HEK293 (cell line): ENCODE data around the gene RECK.

ENCODE experiments used
- BCL6B ChIP-seq: fragments of 450-650 bp; formaldehyde crosslinking; IDR thresholded peaks from 2 replicates; pipeline ENCODE4 v1.5.1; 2017; ENCODE audit warnings: missing biosample characterization, missing genetic modification characterization
- EGR2 ChIP-seq: fragments of 450-650 bp; formaldehyde crosslinking; IDR thresholded peaks from 2 replicates; pipeline ENCODE4 v1.5.1; 2016; ENCODE audit warnings: low read depth, missing biosample characterization, missing genetic modification characterization
- ELK4 ChIP-seq: IDR thresholded peaks from 2 replicates; pipeline ENCODE4 v1.6.1; 2011; ENCODE audit warnings: mild to moderate bottlenecking, low read depth, low read length, borderline replicate concordance
- GLI4 ChIP-seq: fragments of 450-650 bp; formaldehyde crosslinking; IDR thresholded peaks from 2 replicates; pipeline ENCODE4 v1.5.1; 2016; ENCODE audit warnings: missing biosample characterization, missing genetic modification characterization
- MZF1 ChIP-seq: fragments of 450-650 bp; formaldehyde crosslinking; IDR thresholded peaks from 2 replicates; pipeline ENCODE4 v1.5.1; 2017; ENCODE audit warnings: missing biosample characterization, missing genetic modification characterization, borderline replicate concordance
- OSR2 ChIP-seq: fragments of 450-650 bp; formaldehyde crosslinking; IDR thresholded peaks from 2 replicates; pipeline ENCODE4 v1.5.1; 2016; ENCODE audit warnings: missing biosample characterization, missing genetic modification characterization
- TRIM28 ChIP-seq: IDR thresholded peaks from 2 replicates; pipeline ENCODE4 v1.6.1; 2011; ENCODE audit warnings: low read length, control low read depth, borderline replicate concordance
- YY1 ChIP-seq: fragments of 450-650 bp; formaldehyde crosslinking; IDR thresholded peaks from 2 replicates; pipeline ENCODE4 v1.5.1; 2018; ENCODE audit warnings: missing biosample characterization, missing genetic modification characterization
- ZBTB20 ChIP-seq: fragments of 450-650 bp; formaldehyde crosslinking; IDR thresholded peaks from 2 replicates; pipeline ENCODE4 v1.5.1; 2016; ENCODE audit warnings: missing biosample characterization, missing genetic modification characterization
- ZNF157 ChIP-seq: fragments of 450-650 bp; formaldehyde crosslinking; IDR thresholded peaks from 2 replicates; pipeline ENCODE4 v1.5.1; 2016; ENCODE audit warnings: missing biosample characterization, missing genetic modification characterization
- ZNF211 ChIP-seq: fragments of 450-650 bp; formaldehyde crosslinking; IDR thresholded peaks from 2 replicates; pipeline ENCODE4 v1.5.1; 2016; ENCODE audit warnings: low read depth, missing biosample characterization, missing genetic modification characterization
- ZNF223 ChIP-seq: fragments of 450-650 bp; formaldehyde crosslinking; IDR thresholded peaks from 2 replicates; pipeline ENCODE4 v1.5.1; 2016; ENCODE audit warnings: missing biosample characterization, missing genetic modification characterization
- ZNF266 ChIP-seq: fragments of 450-650 bp; formaldehyde crosslinking; IDR thresholded peaks from 2 replicates; pipeline ENCODE4 v1.5.1; 2016; ENCODE audit warnings: missing biosample characterization, missing genetic modification characterization, low read depth
- ZNF280C ChIP-seq: fragments of 450-650 bp; formaldehyde crosslinking; IDR thresholded peaks from 2 replicates; pipeline ENCODE4 v1.5.1; 2016; ENCODE audit warnings: missing biosample characterization, missing genetic modification characterization
- ZNF354C ChIP-seq: fragments of 450-650 bp; formaldehyde crosslinking; IDR thresholded peaks from 2 replicates; pipeline ENCODE4 v1.5.1; 2016; ENCODE audit warnings: missing biosample characterization, missing genetic modification characterization, low read depth, borderline replicate concordance
- ZNF449 ChIP-seq: fragments of 450-650 bp; formaldehyde crosslinking; IDR thresholded peaks from 2 replicates; pipeline ENCODE4 v1.5.1; 2017; ENCODE audit warnings: missing biosample characterization, mild to moderate bottlenecking, missing genetic modification characterization, moderate library complexity
- ZNF488 ChIP-seq: fragments of 450-650 bp; formaldehyde crosslinking; IDR thresholded peaks from 2 replicates; pipeline ENCODE4 v1.5.1; 2016; ENCODE audit warnings: missing biosample characterization, missing genetic modification characterization
- ZNF510 ChIP-seq: fragments of 450-650 bp; formaldehyde crosslinking; IDR thresholded peaks from 2 replicates; pipeline ENCODE4 v1.5.1; 2018; ENCODE audit warnings: mild to moderate bottlenecking, missing genetic modification characterization, missing biosample characterization; ENCODE audit not compliant: insufficient replicate concordance
- ZNF521 ChIP-seq: fragments of 450-650 bp; formaldehyde crosslinking; IDR thresholded peaks from 2 replicates; pipeline ENCODE4 v1.5.1; 2017; ENCODE audit warnings: missing biosample characterization, mild to moderate bottlenecking, missing genetic modification characterization
- ZNF664 ChIP-seq: fragments of 450-650 bp; formaldehyde crosslinking; IDR thresholded peaks from 2 replicates; pipeline ENCODE4 v1.5.1; 2016; ENCODE audit warnings: missing biosample characterization, missing genetic modification characterization
- ZNF677 ChIP-seq: fragments of 450-650 bp; IDR thresholded peaks from 2 replicates; pipeline ENCODE4 v1.5.0; 2018; ENCODE audit warnings: missing biosample characterization, mild to moderate bottlenecking, missing genetic modification characterization, moderate library complexity
- ZNF704 ChIP-seq: fragments of 450-650 bp; formaldehyde crosslinking; IDR thresholded peaks from 2 replicates; pipeline ENCODE4 v1.5.1; 2016; ENCODE audit warnings: missing biosample characterization, missing genetic modification characterization
- ZNF768 ChIP-seq: fragments of 450-650 bp; formaldehyde crosslinking; IDR thresholded peaks from 2 replicates; pipeline ENCODE4 v1.5.1; 2018; ENCODE audit warnings: missing biosample characterization, mild to moderate bottlenecking, missing genetic modification characterization
- ZSCAN23 ChIP-seq: fragments of 450-650 bp; formaldehyde crosslinking; IDR thresholded peaks from 2 replicates; pipeline ENCODE4 v1.5.1; 2016; ENCODE audit warnings: missing biosample characterization, missing genetic modification characterization
- ZSCAN30 ChIP-seq: fragments of 450-650 bp; IDR thresholded peaks from 2 replicates; pipeline ENCODE4 v1.5.1; 2018; ENCODE audit warnings: missing biosample characterization, mild to moderate bottlenecking, missing genetic modification characterization, moderate library complexity
- ZSCAN5A ChIP-seq: fragments of 450-650 bp; formaldehyde crosslinking; IDR thresholded peaks from 2 replicates; pipeline ENCODE4 v1.5.1; 2016; ENCODE audit warnings: missing biosample characterization, missing genetic modification characterization

The RECK gene

GRCh38 chr9:36036780-36037548 lies at the start of gene RECK (continued):
- TF ChIP-seq ZNF280C (tag by site-specific recombination) (no peak), ZNF677 (no peak), YY1 (peak; percentile 80), ZNF157 (tag by site-specific recombination) (no peak), BCL6B (tag by site-specific recombination) (no peak), ZNF488 (no peak), ZNF211 (no peak), EGR2 (tag by site-specific recombination) (no peak), ZNF768 (tag by site-specific recombination) (no peak), ZNF664 (tag by site-specific recombination) (no peak), ZNF510 (no peak), ZNF354C (no peak), ZBTB20 (tag by site-specific recombination) (no peak; the same call in 1 of the 2 replicates), ELK4 (no peak), ZNF266 (tag by site-specific recombination) (no peak), TRIM28 (no peak), ZNF449 (tag by site-specific recombination) (no peak), ZSCAN30 (no peak), ZNF521 (no peak), ZNF704 (no peak), OSR2 (no peak), ZNF223 (tag by site-specific recombination) (no peak), MZF1 (tag by site-specific recombination) (no peak), ZSCAN23 (no peak), GLI4 (tag by site-specific recombination) (no peak), ZSCAN5A (tag by site-specific recombination) (no peak)
